SK-N-SH (cell line): Measurements from ENCODE around the gene TPCN2.

Experiments used
- CHD2 ChIP-seq: fragments of 150-350 bp; IDR thresholded peaks from 2 replicates; pipeline ENCODE4 v1.6.1; 2018; ENCODE audit warnings: low read length; ENCODE audit not compliant: partially characterized antibody
- CTCF ChIP-seq: fragments of 200-600 bp; sonication (generic); IDR thresholded peaks from 2 replicates; pipeline ENCODE4 v1.6.1; 2017; ENCODE audit warnings: antibody characterized with exemption, mild to moderate bottlenecking, moderate library complexity
- EP300 ChIP-seq, 2 experiments: IDR thresholded peaks; 2 replicates each; pipeline versions ENCODE4 v1.4.0 to v1.6.1; 2012; ENCODE audit warnings: borderline replicate concordance in 1 of 2, low read depth in 1 of 2, low read length in 1 of 2
- EZH2phosphoT487 ChIP-seq: fragments of 200-600 bp; sonication (generic); IDR thresholded peaks from 2 replicates; pipeline ENCODE4 v1.6.1; 2017; ENCODE audit warnings: low read depth, mixed run types, mild to moderate bottlenecking, antibody characterized with exemption, moderate library complexity, borderline replicate concordance
- MEF2A ChIP-seq: IDR thresholded peaks from 2 replicates; pipeline ENCODE4 v1.4.0; 2012; ENCODE audit warnings: low read depth, borderline replicate concordance
- REST ChIP-seq: IDR thresholded peaks from 2 replicates; pipeline ENCODE4 v1.6.1; 2012; ENCODE audit warnings: mild to moderate bottlenecking, low read depth, low read length, moderate library complexity

GRCh38 chr11:69138265-69138664, 89.5 kb downstream of the TPCN2 start:
- no peak for TF ChIP-seq EP300 (IDR thresholded peaks at IDR 0.05; ENCODE audit: borderline replicate concordance in 1 of 2, low read depth in 1 of 2, low read length in 1 of 2)
- no peak for TF ChIP-seq REST
- TF ChIP-seq MEF2A, result no peak
- no peak for TF ChIP-seq CHD2
- TF ChIP-seq CTCF, result no peak
- no peak for TF ChIP-seq EZH2phosphoT487
